MG63 (cell line): ENCODE measurements around the gene PIP4K2C. TPM values are rescaled to one million over a fixed set of nuclear protein-coding genes. Genes with fewer than 3 reads are reported as not detected.

ENCODE experiments used
- DNase-seq: peaks from one replicate; pipeline ENCODE4 v3.0.0-alpha.2; 2020
- H3K27me3 ChIP-seq: fragments of 250-450 bp; sonication (Bioruptor Pico); 2 replicates; pipeline ENCODE4 v1.5.1; 2020; ENCODE audit warnings: mild to moderate bottlenecking, moderate library complexity
- H3K36me3 ChIP-seq: fragments of 250-450 bp; sonication (Bioruptor Pico); 2 replicates; pipeline ENCODE4 v1.5.1; 2020; ENCODE audit warnings: mild to moderate bottlenecking, moderate library complexity
- H3K4me3 ChIP-seq: fragments of 250-450 bp; sonication (Bioruptor Pico); 2 replicates; pipeline ENCODE4 v1.5.1; 2020; ENCODE audit warnings: mild to moderate bottlenecking, moderate library complexity
- H3K9me3 ChIP-seq: fragments of 250-450 bp; sonication (Bioruptor Pico); 2 replicates; pipeline ENCODE4 v1.5.1; 2020; ENCODE audit warnings: mild to moderate bottlenecking, moderate library complexity
- total RNA-seq: library from RNA; depleted of rRNA; stranded (reverse); fragments of >200 nt; shearing (Covaris generic); gene quantifications from 2 replicates; pipeline ENCODE4 v1.2.3, GENCODE V29; 2014; ENCODE audit warnings: low replicate concordance

PIP4K2C gene
- total RNA-seq, 1 experiment from 2014 or later = 16.3 TPM

GRCh38 chr12:57620936-57621496 lies 30.0 kb downstream of the PIP4K2C start:
- Histone ChIP-seq H3K9me3 (no peaks in the 10 kb centered on the region), H3K27me3 (no peaks in the 10 kb centered on the region), H3K36me3 (0 out of 2 replicates have a peak, but pooled peaks cover 2% of the 10 kb centered on the region), H3K4me3 (no peak overlapping the region)
- no peak for DNase-seq

DNA sequence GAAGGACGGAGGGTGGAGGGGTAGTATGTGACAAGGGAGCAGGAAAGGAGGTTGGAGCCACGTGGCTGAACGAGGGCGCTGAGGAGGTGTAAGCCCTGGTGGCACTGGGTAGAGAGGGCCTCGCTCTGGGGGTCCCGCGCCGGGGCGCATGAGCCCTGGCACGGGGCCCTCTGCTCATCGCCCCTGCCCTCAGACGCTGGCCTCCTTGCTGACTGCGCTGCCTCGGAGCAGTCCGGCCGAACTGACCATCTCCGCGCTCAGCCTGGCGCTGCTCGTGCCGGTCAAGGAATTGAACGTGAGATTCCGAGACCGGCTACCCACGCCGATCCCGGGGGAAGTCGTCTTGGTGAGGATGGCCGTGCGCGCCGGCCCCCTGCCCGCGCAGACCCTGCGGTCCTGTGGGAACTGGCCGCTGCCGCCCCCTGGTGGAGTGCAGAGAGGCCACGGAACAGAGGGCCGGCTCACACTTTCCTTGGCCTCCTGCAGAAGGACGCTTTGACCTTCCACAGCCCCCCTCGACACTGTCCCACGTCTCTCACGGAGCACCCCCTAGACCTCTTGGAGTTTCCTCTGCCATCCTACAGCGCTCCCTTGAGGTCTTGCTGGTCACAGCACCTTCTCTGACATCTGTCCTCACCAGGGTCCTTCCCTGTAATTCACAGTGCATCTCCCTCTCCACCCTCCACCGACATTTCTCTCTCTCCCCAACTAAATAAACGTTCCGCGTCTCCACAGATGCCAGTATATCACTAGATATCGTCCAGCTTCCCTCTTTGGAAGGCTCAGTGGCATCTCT lies 30.7 kb downstream of the PIP4K2C start:
- Histone ChIP-seq H3K4me3 (no peak overlapping the region), H3K27me3 (no peaks in the 10 kb centered on the region), H3K9me3 (no peaks in the 10 kb centered on the region), H3K36me3 (0 out of 2 replicates have a peak, but pooled peaks cover under 1% of the 10 kb centered on the region)
- DNase-seq = peak; percentile 31

DNA sequence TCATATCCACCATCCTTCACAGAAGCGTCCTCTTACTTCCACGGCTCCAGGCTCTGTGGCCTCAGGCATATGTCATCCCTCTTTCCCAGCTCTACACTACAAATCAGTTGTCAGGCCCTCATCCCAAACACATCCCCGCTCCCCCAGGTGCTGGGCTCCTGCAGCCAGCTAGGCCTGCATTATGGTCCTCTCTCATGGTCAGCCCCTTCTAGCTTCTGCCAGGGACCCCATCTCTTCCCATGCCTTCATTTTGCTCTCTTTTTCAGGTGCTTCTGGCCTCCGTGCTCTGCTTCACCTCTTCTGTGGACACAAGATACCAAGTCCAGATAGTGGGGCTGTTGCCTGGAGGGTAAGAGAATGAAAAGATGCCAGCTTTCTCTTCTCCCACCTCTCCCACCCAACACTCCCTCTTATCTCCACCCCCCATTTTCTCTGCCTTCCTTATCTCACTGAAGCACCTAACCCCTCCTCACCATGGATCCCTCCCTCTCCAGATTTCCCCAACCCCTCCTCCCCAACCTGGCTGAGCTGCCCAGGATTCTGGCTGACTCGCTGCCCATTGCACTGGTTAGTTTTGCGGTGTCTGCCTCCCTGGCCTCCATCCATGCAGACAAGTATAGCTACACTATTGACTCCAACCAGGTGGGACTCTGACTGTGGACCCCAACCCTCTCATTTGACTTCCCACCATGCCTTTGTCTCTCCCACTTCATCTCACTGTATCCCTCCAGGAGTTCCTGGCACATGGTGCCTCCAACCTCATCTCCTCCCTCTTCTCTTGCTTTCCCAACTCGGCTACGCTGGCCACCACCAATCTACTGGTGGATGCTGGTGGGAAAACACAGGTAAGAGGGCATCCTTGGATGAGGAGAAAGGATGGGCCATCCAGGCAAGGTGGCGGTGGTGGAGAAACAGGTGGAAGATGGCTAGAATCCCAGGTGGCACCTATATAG lies 31.6 kb downstream of the PIP4K2C start:
- Histone ChIP-seq H3K9me3 (no peaks in the 10 kb centered on the region), H3K36me3 (no peaks in the 10 kb centered on the region), H3K27me3 (no peaks in the 10 kb centered on the region), H3K4me3 (no peak overlapping the region)
- no peak for DNase-seq

DNA sequence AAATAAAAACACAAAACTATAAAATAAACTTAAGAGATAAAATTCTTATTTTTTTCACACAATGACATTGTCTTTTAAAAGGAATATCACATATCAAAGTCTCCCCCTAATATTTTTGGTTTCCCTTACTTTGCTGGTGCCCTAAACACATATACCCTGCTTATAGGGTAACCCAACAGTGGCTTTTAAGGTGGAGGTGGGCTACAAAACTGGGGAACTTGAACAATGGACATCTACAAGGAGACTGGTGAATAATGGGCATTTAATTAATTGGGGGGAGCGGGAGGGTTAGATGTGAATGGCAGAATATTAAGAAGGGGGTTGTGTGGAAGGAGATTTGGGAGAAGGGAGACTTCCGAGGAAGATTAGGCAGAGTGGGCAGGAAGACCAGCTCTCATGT lies 32.4 kb downstream of the PIP4K2C start:
- H3K27me3 ChIP-seq = no peaks in the 10 kb centered on the region
- no peak for DNase-seq

DNA sequence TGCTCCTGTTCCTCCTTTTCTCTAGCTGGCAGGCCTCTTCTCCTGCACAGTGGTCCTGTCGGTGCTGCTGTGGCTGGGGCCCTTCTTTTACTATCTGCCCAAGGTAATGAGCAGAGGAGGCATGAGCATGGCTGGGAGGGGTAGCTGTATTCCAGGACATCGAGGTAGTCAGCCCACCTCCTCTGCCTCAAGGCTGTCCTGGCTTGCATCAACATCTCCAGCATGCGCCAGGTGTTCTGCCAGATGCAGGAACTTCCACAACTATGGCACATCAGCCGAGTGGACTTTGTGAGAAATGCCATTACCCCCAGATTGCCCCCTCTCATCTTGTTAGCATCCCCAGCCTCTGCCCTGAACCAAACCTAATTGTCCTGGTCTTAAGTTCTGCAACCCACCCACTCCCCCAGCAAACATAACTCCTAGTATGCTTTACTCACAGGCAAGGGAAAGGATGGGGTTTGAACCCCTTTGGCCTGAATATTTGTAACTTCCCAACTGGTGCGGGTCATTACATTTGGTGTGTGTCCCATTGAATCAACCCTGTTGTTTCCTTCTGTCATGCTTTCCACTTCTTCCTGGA lies 32.9 kb downstream of the PIP4K2C start:
- no peak overlapping the region for H3K4me3 ChIP-seq
- no peaks in the 10 kb centered on the region for H3K27me3 ChIP-seq
- no peaks in the 10 kb centered on the region for H3K36me3 ChIP-seq
- H3K9me3 ChIP-seq = no peaks in the 10 kb centered on the region
- DNase-seq = no peak

More for the DNA sequence above, 32.4 kb downstream of the PIP4K2C start:
- Histone ChIP-seq H3K9me3 (no peaks in the 10 kb centered on the region), H3K36me3 (no peaks in the 10 kb centered on the region), H3K4me3 (no peak overlapping the region)

DNA sequence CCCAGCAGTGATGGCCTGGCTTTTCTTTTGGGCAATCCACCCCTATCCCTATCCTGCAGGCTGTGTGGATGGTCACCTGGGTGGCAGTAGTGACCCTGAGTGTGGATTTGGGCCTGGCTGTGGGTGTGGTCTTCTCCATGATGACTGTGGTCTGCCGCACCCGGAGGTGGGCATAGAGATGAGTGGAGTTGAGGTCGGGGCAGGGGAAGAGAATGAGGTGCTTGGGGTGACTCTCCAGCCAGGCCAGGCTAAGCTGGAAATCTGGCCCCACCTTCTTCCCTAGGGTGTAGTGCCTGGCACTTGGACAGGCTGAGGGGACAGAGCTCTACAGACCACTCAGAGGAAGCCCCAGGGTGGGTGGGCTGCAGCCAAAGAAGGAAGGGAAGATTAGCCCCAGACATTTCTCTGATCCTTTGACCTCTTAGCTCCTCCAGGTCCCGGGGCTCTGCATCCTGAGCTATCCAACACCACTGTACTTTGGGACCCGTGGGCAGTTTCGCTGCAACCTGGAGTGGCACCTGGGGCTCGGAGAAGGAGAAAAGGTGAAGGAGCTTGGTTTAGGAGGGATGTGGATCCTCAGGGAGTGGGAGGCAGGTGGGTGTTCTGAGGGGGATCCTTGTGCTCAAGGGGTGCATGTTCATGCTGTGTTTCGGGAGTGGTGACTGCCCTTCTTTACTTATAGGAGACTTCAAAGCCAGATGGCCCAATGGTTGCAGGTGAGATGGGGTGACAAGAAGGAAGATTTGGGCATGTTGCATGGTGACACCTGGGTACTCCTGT lies 33.6 kb downstream of the PIP4K2C start:
- DNase-seq = no peak
- H3K9me3 ChIP-seq = no peaks in the 10 kb centered on the region
- H3K4me3 ChIP-seq = no peak overlapping the region
- no peaks in the 10 kb centered on the region for H3K27me3 ChIP-seq
- no peaks in the 10 kb centered on the region for H3K36me3 ChIP-seq

DNA sequence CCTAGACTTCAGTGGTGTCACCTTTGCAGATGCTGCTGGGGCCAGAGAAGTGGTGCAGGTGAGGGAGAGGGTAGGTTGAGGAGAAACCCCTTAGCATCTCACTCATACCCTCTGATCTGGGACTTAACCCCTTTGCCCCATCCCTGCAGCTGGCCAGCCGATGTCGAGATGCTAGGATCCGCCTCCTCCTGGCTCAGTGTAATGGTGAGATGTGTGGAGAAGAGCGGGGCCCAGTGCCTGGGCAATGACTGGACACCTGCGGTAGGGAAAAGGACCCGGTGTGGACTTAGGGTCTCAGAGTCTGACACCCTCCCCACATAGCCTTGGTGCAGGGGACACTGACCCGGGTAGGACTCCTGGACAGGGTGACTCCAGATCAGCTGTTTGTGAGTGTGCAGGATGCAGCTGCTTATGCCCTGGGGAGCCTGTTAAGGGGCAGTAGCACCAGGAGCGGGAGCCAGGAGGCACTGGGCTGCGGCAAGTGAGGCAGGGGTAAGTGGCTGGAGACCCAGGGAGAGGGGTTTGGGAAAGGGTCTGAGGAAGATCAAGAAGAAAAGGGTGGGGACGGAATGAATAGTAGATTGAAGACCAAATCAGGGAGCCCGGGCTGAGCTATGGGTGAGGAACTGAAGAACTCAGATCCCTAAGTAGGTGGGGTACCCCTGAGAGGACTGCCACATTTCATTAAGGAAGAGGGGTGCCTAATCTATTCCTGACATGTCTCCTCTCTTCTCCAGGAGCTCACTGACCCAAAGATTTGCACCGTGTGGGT lies 34.5 kb downstream of the PIP4K2C start:
- DNase-seq = no peak
- Histone ChIP-seq H3K36me3 (no peaks in the 10 kb centered on the region), H3K4me3 (no peak overlapping the region), H3K27me3 (no peaks in the 10 kb centered on the region), H3K9me3 (no peaks in the 10 kb centered on the region)

DNA sequence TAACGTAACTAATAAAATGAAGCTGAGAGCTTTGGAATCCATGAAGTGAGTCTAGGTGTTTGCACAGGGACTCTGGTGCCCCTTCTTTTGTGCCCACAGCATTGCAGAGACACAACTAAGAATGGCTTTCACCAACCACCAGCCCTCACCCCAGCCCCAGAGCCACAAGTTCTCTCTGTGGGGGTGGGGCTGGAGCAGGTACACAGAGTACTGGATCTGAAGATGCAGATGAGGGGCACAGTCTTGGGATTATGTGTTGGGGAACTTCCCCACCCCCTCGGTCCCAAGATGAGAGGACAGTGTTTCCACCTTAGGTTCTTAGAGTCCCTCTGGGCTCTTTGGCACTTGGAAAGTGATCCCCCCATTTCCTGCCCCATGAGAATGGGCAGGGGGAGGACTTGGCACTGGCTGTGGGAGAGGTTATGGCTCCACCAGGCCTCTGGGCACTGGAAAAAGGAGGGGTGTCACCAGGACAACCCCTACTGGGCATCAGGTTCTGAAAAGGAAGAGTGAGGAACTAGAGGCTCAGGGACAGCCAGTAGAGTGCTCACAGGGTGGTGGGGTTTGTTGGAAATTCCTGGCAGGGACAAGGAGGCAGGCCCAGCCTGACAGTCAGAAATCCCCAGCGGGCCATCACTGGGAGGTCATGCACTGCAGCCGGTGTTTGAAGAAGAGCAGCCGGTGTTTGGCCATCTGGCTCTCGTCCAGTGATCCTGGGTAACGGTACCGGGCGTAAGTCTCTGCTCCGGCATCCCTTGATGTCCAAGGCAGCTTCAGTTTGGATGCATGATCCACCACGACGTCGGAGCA lies 35.3 kb downstream of the PIP4K2C start:
- no peak for DNase-seq
- Histone ChIP-seq H3K27me3 (no peaks in the 10 kb centered on the region), H3K36me3 (no peaks in the 10 kb centered on the region), H3K9me3 (no peaks in the 10 kb centered on the region), H3K4me3 (no peak overlapping the region)

DNA sequence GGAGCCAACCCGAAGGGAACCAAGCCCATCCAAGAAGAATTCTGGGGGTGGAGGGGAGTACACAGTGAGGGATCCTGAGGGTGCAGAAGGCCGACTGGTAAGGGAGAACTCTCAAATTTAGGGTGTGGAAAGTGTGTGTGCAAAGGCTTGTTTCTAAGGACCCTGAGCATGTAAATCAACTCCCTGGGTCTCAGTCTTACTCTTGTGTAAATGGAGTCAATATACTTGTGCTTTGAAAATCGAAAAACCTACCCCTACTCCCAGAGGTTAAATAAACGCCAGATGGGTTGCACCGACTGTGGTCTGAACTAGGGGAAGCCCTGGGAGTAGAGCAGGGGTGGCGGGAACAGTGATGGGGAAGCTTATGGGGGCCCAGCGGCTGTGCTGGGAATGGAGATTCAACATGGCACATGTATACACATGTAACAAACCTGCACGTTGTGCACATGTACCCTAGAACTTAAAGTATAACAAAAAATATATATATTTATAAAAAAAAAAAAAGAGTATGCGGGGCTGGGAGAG lies 36.0 kb downstream of the PIP4K2C start:
- H3K9me3 ChIP-seq = no peaks in the 10 kb centered on the region
- H3K27me3 ChIP-seq = no peaks in the 10 kb centered on the region
- H3K36me3 ChIP-seq = no peaks in the 10 kb centered on the region
- no peak for DNase-seq
- H3K4me3 ChIP-seq = no peak overlapping the region

GRCh38 chr12:57627501-57628279 lies 36.7 kb downstream of the PIP4K2C start:
- no peaks in the 10 kb centered on the region for H3K9me3 ChIP-seq
- H3K36me3 ChIP-seq = no peaks in the 10 kb centered on the region
- no peak for DNase-seq
- no peaks in the 10 kb centered on the region for H3K27me3 ChIP-seq
- no peak overlapping the region for H3K4me3 ChIP-seq

DNA sequence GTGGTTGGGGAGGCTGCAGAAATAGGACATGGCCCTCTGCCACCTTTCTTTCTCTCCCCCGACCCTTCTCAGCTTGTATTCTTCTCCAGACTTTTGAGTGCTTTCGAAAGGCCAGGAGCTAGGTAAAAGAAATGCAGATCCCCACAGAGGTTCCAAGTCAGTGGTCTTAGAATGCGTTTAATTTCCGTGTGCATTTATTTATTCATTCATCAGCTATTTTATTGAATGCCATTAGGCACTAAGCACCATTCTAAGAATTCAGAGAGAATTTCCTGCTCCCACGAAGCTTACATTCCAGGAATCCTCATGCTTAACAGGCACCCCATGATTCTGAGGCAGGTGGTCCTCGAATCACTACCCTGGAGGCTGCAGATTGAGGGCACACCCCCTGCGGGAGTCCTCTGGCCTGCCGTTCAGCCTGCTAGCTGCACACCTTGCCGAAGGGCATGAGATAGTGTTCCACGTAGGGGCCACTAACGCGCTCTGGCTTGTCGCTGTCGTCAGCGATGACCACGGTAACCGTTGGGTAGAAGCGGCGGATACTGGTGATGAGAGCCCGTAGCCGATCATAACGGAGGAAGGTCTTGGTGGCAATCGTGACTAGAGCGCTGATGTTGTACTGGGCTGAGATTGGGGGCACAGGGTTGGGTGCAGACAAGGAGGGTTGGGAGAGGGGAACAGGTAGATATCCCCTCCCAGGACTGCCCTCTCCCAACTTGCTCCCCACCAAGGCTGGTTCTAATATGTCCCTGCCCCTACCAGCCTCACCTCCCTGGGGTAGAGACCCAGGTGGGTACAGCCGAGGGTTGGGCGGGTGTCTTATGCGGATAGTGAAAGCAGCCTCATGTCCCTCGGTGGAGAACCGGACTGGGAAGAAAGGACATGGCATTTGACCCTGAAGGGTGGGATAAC lies 37.5 kb downstream of the PIP4K2C start:
- Histone ChIP-seq H3K4me3 (no peak overlapping the region), H3K9me3 (no peaks in the 10 kb centered on the region), H3K36me3 (no peaks in the 10 kb centered on the region), H3K27me3 (no peaks in the 10 kb centered on the region)
- no peak for DNase-seq

DNA sequence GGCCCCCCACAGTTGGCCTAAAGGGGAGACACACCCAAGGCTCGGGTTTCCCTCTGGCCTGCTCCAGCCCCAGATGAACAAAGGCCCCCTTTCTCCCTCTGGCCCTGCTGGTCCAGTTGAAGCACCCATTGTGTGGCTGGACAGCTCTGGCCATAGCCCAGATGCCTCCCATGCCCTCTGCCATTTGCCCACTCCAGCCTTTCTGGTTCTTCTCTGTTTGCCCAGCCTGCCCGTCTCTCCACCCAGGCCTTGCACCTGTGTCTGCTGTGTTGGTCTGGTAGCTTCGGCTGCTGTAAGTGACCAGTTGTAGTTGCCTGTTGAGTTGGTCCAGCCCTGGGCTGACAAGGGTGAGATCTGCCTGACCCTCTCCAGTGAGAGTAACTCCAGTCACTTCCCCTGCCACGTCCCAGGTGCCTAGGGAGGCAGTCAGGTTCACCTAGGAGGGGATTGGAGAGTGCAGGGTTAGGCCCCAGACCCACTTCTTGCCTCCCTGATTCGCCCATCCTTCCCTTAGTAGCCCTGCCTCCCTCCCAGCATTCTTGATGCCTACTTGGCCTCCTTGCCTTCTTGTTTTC lies 39.0 kb downstream of the PIP4K2C start:
- no peak for DNase-seq
- H3K27me3 ChIP-seq = no peaks in the 10 kb centered on the region

GRCh38 chr12:57630891-57631433 lies 40.0 kb downstream of the PIP4K2C start:
- Histone ChIP-seq H3K4me3 (no peak overlapping the region), H3K27me3 (no peaks in the 10 kb centered on the region), H3K36me3 (no peaks in the 10 kb centered on the region), H3K9me3 (no peaks in the 10 kb centered on the region)
- DNase-seq = no peak

More for the DNA sequence above, 39.0 kb downstream of the PIP4K2C start:
- no peaks in the 10 kb centered on the region for H3K36me3 ChIP-seq
- H3K4me3 ChIP-seq = no peak overlapping the region
- no peaks in the 10 kb centered on the region for H3K9me3 ChIP-seq
